SIG-M5 treated with dmso at 0.1 percent for 504 hours (cell line): Measurements from ENCODE around the gene LRCH1.

Experiments
- DNase-seq: peaks from one replicate; lab custom pipeline; 2025; ENCODE audit not compliant: unreplicated experiment; lab: John Stamatoyannopoulos, UW

LRCH1 gene

GRCh38 chr13:46795321-46795720, 242.4 kb downstream of the LRCH1 start:
- DNase-seq: no peak

GRCh38 chr13:46796129-46796514, 243.2 kb downstream of the LRCH1 start:
- DNase-seq: no peak

GRCh38 chr13:46796515-46797474, 243.8 kb downstream of the LRCH1 start, which contains the start of gene ESD:
Gene ESD (minus strand): TSS chr13:46797161. CDS start chr13:46791413, 5,748 bp downstream.
- DNase-seq: peak; percentile 95

GRCh38 chr13:46797501-46798237, 244.7 kb downstream of the LRCH1 start:
- DNase-seq: no peak

- peak; percentile 83 for DNase-seq
These were observed 246.2 kb downstream of the LRCH1 start for GRCh38 chr13:46799139-46799538.

GRCh38 chr13:46801858-46802257, 248.9 kb downstream of the LRCH1 start:
- no peak for DNase-seq
